GM21423 (cell line): ENCODE measurements around the gene CYBA.

Experiments
- ATAC-seq: cut with Tn5 transposase; IDR thresholded peaks from one replicate; pipeline ENCODE4 v1.9.1; 2021; ENCODE audit warnings: mild to moderate bottlenecking, moderate library complexity; ENCODE audit not compliant: unreplicated experiment

The CYBA gene

GRCh38 chr16:88662843-88663606, 12.2 kb upstream of the CYBA start, which contains the start of gene MVD:
MVD (minus strand) TSS chr16:88663091; CDS start chr16:88663080, 11 bp downstream.
- peak; percentile 90 for ATAC-seq

GRCh38 chr16:88662222-88662842, 11.5 kb upstream of the CYBA start:
- peak; percentile 4 for ATAC-seq

- ATAC-seq = no peak
Measured at GRCh38 chr16:88661468-88661867, 10.6 kb upstream of the CYBA start.

DNA sequence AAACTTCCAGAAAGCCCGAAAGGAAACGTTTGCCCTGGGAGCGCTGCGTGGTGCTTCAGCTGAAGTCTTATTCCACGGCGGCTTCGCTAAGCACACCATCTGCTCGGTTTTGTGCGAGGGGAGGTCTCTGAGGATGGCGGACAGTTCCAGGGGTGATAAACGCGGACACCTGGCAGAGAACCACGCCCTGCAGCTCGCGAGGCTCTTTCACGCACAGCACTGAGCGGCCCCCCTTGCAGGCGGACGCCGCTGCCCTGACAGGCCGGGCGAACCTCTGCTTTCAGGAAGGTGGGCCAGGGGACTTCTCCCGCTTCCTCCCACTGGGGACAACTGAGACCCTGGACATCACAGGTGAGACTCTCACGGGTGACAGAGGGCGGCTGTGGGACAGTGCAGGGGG, 8.3 kb upstream of the CYBA start:
- ATAC-seq = no peak

DNA sequence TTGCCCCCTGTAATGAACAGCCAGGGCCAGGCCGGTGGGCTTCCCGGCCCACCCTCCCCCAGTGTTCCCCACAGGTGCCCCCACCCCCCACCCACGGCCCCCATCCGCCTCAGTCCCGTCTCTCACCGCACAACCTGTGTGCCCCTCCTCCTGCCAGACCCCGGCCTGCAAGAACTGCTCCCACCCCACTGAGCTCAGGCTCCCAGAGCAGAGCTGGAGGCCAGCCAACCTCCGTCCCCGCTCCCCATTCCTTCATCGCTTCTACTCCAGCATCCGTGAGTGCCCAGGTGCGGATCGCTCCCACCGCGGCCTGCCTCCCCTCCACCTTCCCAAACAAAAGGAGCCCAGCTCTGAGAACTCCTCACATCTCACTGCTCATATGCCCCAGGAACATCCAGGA, 7.9 kb upstream of the CYBA start:
- no peak for ATAC-seq

DNA sequence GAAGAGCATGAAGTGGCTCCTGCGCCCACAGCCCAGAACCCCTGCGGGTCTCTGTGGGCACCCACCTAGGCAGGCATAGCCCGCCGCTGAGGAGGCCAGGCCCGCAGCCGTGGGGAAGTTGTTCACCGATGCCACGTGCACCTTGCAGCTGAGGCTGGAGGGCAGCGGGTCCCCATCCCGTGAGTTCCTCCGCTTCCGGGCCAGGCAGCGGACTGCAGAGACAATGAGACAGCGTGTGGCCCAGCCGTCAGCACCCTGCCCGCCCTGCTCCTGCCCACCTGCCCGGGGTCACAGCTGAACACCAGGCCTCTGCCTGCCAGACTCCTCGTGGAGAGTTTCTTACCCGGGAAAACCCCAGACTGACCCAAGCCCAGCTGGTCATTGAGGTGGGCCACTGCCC, 6.5 kb upstream of the CYBA start:
- ATAC-seq = no peak

GRCh38 chr16:88656291-88656980, 5.6 kb upstream of the CYBA start:
- ATAC-seq = no peak

- no peak for ATAC-seq
Measured at GRCh38 chr16:88655733-88656281, 5.0 kb upstream of the CYBA start.

- ATAC-seq = no peak
Measured at GRCh38 chr16:88655053-88655732, 4.3 kb upstream of the CYBA start.

GRCh38 chr16:88654363-88655052, 3.7 kb upstream of the CYBA start:
- ATAC-seq = no peak

DNA sequence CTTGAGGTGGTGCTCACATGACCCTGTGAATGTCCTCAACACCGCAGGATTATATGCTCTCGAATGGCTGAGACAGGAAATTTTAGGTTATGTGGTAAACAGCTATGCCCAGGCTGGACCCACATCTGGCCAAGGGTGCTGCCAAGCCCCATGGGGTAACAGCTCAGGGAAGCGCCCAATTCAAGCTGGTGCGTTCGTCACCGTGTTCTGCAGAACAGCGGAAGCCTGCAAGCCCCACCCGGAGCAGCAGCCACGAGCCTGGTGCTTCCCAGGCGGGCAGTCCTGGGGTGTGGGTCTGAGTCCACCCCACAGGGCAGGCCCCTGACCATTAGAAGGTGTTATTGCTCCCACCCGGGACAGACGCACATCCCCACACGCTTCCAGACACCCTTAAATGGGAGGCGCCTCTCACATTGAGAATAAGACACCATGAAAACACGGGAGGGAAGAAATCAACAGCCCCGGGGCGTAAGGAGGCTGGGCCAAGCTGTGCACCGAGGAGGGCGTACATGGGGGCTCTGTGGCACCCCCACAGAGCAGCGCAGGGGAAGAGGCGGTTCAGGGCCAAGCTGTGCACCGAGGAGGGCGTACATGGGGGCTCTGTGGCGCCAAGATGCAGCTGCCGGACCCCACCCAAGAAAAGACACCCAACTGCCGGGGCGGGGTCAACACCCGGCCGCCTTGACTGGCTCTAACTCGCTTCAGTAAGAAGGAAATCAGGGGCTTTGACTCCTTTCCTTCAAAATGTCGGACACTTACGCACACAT, 2.9 kb upstream of the CYBA start:
- ATAC-seq = no peak

DNA sequence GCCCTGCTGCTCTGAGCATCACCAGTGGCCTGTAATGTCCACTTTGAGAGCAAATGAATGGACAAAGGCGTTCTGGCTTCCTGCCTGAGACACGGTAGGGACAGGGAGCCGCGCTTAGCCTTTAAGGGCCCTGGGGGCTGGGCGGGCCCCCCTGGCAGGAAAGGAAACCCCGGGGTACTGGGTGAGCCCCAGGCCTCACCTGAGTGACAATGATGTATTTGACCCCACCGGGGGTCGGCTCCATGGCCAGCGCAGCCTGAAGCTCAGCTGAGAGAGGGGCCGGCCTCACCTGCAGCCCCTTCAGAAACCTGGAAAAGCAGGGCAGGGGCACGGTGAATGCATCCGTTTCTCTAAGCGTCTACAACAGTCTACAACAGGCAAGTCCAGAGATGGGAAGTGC, 2.2 kb upstream of the CYBA start:
- ATAC-seq = no peak

DNA sequence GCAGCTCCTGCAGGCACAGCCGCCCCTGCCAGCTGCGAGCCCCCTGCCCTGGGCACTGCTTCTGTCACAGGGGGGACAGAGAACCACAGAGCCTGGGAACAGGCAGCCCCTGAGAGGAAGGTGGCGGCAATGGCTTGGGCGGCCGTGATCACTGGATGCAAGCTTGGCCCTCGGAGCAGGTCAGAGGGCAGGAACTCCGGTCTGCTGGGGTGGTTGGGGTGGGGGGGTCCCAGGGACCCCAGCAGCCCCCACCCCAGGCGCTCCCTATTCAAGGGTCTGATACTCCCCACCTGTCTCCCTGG, 1.9 kb upstream of the CYBA start:
- no peak for ATAC-seq

GRCh38 chr16:88651989-88652761, 1.3 kb upstream of the CYBA start:
- ATAC-seq = no peak

- ATAC-seq = peak; percentile 70
Measured at GRCh38 chr16:88651276-88651988, 579 bp upstream of the CYBA start.

DNA sequence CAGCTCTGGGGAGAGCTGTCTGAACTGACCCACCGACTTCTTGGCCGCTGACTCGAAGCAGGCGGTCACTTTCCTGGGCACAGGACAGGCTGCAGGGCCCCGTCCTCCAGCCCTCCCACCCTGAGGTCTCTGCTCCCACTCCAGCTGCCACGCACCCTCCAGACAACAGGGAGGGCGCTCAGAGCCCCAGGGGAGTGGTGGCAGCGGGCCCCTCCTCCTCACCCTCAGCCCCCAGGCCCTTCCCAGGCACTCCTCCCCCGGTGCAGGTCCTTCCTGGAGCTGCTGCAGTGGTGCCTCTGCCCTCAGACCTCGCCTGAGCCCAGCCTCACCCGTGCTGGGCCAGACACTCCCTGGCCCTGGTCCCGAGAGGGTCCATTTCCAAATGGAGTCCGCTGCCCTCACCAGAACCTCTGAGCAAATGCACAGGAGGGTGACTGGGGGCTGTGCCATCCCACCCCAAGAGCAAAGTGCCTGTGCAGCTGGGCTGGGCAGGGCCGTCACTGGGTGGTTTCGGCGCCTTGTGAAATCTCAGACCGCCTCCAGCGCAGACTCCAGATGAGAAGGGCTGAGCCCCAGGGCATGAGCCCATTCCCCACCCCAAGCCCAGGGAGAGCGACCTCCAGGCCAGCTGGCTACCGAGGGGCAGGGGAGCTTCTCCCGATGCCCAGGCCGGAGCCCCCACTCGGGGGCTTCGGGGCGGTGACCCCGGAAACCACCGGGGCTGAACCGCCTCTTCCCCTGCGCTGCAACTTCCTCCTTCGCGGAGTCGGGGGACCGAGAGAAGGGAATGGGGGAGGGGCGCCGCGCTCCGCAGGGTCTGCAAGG, 717 bp downstream of the CYBA start:
- peak; percentile 9 for ATAC-seq

DNA sequence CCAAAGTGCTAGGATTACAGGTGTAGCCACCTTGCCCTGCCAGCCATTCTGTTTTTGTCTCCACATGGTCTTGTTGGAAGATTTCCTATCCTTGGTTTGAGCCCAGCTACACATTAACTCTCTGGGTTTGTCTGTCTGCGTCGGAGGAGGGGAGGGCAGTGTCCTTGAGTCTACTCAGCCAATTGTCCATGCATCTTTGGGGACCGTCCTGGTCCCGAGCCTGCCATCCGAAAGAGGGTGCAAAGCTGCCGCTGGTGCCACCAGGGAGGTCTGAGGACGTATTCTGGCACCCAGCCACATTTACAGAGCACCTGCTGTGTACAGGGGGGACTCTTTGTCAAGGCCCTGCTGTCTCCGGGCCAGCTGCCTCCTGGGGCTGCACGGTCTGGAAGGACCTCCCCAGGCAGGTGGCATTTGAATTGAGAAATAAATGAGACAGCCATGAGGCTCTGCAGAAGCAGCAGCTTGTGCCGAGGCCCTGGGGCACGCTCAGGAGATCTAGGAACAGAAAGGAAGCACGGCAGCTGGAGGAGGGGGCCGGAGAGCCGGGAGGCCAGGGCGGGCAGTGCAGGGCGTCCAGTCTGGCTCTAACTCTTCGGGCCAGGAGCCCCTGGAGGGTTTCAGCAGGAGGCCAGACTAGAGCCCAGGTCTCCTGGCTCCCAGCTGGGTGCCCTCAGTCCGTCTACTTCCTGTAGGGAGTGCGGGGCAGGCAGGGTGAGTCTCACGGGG, 1.5 kb downstream of the CYBA start:
- no peak for ATAC-seq
